NOMO-1 treated with dmso at 0.1 percent for 144 hours (cell line): Measurements from ENCODE around the gene PYCARD.
A peak's percentile ranks its signal among the peaks of the same experiment; 100 is the strongest.

Experiments used
- DNase-seq: peaks from one replicate; lab custom pipeline; 2025; ENCODE audit not compliant: unreplicated experiment; lab: John Stamatoyannopoulos, UW

The PYCARD gene

GRCh38 chr16:31167315-31167714 is 35.2 kb downstream of the PYCARD start:
- no peak for DNase-seq

DNA sequence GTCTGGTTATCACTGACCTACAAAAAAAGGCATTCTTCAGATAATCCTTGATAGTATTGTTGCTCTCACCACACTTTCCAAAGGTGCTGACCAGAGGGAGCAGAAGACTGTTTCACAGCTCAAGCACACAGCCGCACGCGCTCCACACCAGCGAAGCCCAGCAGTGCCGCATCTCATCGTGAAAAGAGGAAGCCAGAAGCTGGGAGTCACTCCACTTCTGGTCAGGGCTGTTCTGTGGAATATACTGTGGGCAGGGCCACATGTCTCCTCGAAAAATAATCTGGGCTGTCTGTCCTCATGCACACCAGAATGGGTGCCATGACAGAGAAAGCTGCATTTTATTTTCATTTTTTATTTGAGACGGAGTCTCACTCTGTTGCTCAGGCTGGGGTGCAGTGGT is 45.4 kb downstream of the PYCARD start:
- peak; percentile 50 for DNase-seq
